HEK293 (cell line): ENCODE data around the gene PEX7.
"Not testable (repeated sequence)": the region's sequence is repeated elsewhere in the genome, so short reads cannot be mapped to it uniquely, and the experiment has no call there.

Source experiments
- GLIS1 ChIP-seq: fragments of 450-650 bp; formaldehyde crosslinking; IDR thresholded peaks from 2 replicates; pipeline ENCODE4 v1.5.1; 2016; ENCODE audit warnings: missing biosample characterization, missing genetic modification characterization
- ZNF248 ChIP-seq: fragments of 450-650 bp; formaldehyde crosslinking; IDR thresholded peaks from 2 replicates; pipeline ENCODE4 v1.5.1; 2017; ENCODE audit warnings: missing biosample characterization, missing genetic modification characterization
- ZNF530 ChIP-seq: fragments of 450-650 bp; formaldehyde crosslinking; IDR thresholded peaks from 2 replicates; pipeline ENCODE4 v1.5.1; 2016; ENCODE audit warnings: low read depth, missing biosample characterization, missing genetic modification characterization

DNA sequence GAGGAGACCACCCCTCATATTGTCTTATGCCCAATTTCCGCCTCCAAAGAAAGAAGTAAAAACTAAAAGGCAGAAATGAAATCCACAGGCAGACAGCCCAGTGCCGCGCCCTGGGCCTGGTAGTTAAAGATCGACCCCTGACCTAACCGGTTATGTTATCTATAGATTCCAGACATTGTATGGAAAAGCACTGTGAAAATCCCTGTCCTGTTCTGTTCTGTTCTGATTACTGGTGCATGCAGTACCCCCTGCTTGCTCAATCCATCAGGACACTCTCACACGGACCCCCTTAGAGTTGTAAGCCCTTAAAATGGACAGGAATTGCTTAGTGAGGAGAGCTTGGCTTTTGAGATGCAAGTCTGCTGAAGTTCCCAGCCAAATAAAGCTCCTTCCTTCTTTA lies 137.5 kb downstream of the PEX7 start:
- TF ChIP-seq ZNF248, GLIS1, ZNF530 (tag by site-specific recombination): not testable (repeated sequence)
